Loucy (cell line): ENCODE measurements around the gene EEFSEC.

Experiments used
- H2AFZ ChIP-seq: fragments of 200-600 bp; sonication (generic); 2 replicates; pipeline ENCODE4 v1.6.0; 2016; ENCODE audit warnings: antibody characterized with exemption, mild to moderate bottlenecking, low read length, moderate library complexity
- H3F3A ChIP-seq: fragments of 200-600 bp; 2 replicates; pipeline ENCODE4 v1.6.0; 2016; ENCODE audit warnings: antibody characterized with exemption, low read depth, mild to moderate bottlenecking
- H3K27me3 ChIP-seq: fragments of 200-600 bp; sonication (generic); 2 replicates; pipeline ENCODE4 v1.6.1; 2014; ENCODE audit warnings: low read length, mild to moderate bottlenecking; ENCODE audit not compliant: insufficient read depth, poor library complexity, severe bottlenecking
- H3K36me3 ChIP-seq: fragments of 200-600 bp; sonication (generic); 2 replicates; pipeline ENCODE4 v1.6.1; 2016; ENCODE audit warnings: low read length; ENCODE audit not compliant: insufficient read depth
- H3K4me1 ChIP-seq: fragments of 200-600 bp; sonication (generic); 2 replicates; pipeline ENCODE4 v1.5.1; 2014; ENCODE audit warnings: low read length, mild to moderate bottlenecking; ENCODE audit not compliant: insufficient read depth, poor library complexity, severe bottlenecking
- H3K4me2 ChIP-seq: fragments of 200-600 bp; sonication (generic); 2 replicates; pipeline ENCODE4 v1.6.0; 2014; ENCODE audit warnings: antibody characterized with exemption, low read length, low read depth, mild to moderate bottlenecking; ENCODE audit not compliant: poor library complexity, severe bottlenecking
- H3K4me3 ChIP-seq: fragments of 200-600 bp; sonication (generic); 2 replicates; pipeline ENCODE4 v1.5.1; 2014; ENCODE audit warnings: low read length, mild to moderate bottlenecking, mixed read lengths; ENCODE audit not compliant: poor library complexity, severe bottlenecking
- H3K79me2 ChIP-seq: fragments of 200-600 bp; sonication (generic); 2 replicates; pipeline ENCODE4 v1.6.1; 2014; ENCODE audit warnings: low read length; ENCODE audit not compliant: insufficient read depth
- H3K9ac ChIP-seq: fragments of 200-600 bp; sonication (generic); 2 replicates; pipeline ENCODE4 v1.6.0; 2014; ENCODE audit warnings: mild to moderate bottlenecking, low read depth, low read length, moderate library complexity; ENCODE audit not compliant: poor library complexity, severe bottlenecking
- H3K9me2 ChIP-seq: fragments of 200-600 bp; sonication (generic); replicated peaks from 2 replicates; pipeline ENCODE4 v1.6.1; 2016; ENCODE audit warnings: low read depth, low read length, mixed read lengths
- H3K9me3 ChIP-seq: fragments of 200-600 bp; sonication (generic); 2 replicates; pipeline ENCODE4 v1.6.1; 2014; ENCODE audit warnings: mild to moderate bottlenecking, antibody characterized with exemption, low read length, low read depth; ENCODE audit not compliant: insufficient read depth
- H4K20me1 ChIP-seq: fragments of 200-600 bp; sonication (generic); 2 replicates; pipeline ENCODE4 v1.6.0; 2014; ENCODE audit warnings: antibody characterized with exemption, low read length, mild to moderate bottlenecking; ENCODE audit not compliant: insufficient read depth, poor library complexity, severe bottlenecking
- CTCF ChIP-seq: fragments of 200-600 bp; sonication (generic); conservative IDR thresholded peaks from 2 replicates; pipeline ENCODE4 v1.5.1; 2014; ENCODE audit warnings: mild to moderate bottlenecking, antibody characterized with exemption, low read length
- EZH2phosphoT487 ChIP-seq: fragments of 200-600 bp; IDR thresholded peaks from 2 replicates; pipeline ENCODE4 v1.6.1; 2018; ENCODE audit warnings: antibody characterized with exemption, mild to moderate bottlenecking, moderate library complexity, borderline replicate concordance

EEFSEC gene

GRCh38 chr3:128257632-128258031, 104.4 kb downstream of the EEFSEC start:
- Histone ChIP-seq H3K4me1 (no peaks in the 10 kb centered on the region), H3K27me3 (no peaks in the 10 kb centered on the region), H3K4me3 (no peak overlapping the region), H3K36me3 (peaks cover 17% of the 10 kb centered on the region; the same call in 1 of the 2 replicates), H3K4me2 (no peak overlapping the region), H3K9me3 (peaks cover 13% of the 10 kb centered on the region), H4K20me1 (no peaks in the 10 kb centered on the region), H3K9ac (no peak overlapping the region), H3K79me2 (no peaks in the 10 kb centered on the region), H2AFZ (no peak overlapping the region), H3F3A (no peaks in the 10 kb centered on the region), H3K9me2 (no peaks in the 10 kb centered on the region)
- TF ChIP-seq EZH2phosphoT487 (no peak), CTCF (no peak)

- no peaks in the 10 kb centered on the region for H3K27me3 ChIP-seq
- H3K4me1 ChIP-seq, result no peaks in the 10 kb centered on the region
- H2AFZ ChIP-seq, result no peak overlapping the region
- peaks cover 42% of the 10 kb centered on the region; the same call in 1 of the 2 replicates for H3K36me3 ChIP-seq
- H3K9me2 ChIP-seq, result no peaks in the 10 kb centered on the region
- H3K79me2 ChIP-seq, result no peaks in the 10 kb centered on the region
- H3K9me3 ChIP-seq, result peaks cover 13% of the 10 kb centered on the region
- no peak for TF ChIP-seq EZH2phosphoT487
- no peak for TF ChIP-seq CTCF
- no peaks in the 10 kb centered on the region for H3F3A ChIP-seq
- H3K4me2 ChIP-seq, result no peak overlapping the region
- H4K20me1 ChIP-seq, result no peaks in the 10 kb centered on the region
- no peak overlapping the region for H3K4me3 ChIP-seq
- no peak overlapping the region for H3K9ac ChIP-seq
These were observed 107.0 kb downstream of the EEFSEC start for GRCh38 chr3:128260275-128260674.

DNA sequence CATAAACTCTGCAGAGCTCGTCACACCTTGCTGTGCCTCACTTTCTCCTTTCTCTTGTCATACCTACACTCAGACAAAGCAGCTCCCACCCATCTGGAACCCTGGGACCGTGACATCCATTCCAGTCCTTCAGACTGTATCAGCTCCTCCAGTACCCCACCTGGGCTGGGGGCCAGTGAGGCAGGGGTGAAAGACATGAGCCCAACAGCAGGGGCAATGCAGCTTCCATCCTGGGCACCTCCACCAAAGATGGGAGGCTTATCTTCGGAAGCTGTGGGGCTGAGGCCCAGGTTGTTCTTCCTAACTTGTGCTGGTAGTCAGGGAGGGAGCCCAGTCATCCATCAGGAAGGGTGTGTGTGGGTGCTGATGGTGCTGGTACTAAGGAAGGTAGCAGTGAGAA, 109.2 kb downstream of the EEFSEC start:
- Histone ChIP-seq H4K20me1 (no peaks in the 10 kb centered on the region), H3K36me3 (peaks cover 53% of the 10 kb centered on the region; the same call in 1 of the 2 replicates), H3F3A (no peaks in the 10 kb centered on the region), H3K4me2 (no peak overlapping the region), H2AFZ (no peak overlapping the region), H3K4me1 (no peaks in the 10 kb centered on the region), H3K4me3 (no peak overlapping the region), H3K9ac (no peak overlapping the region), H3K79me2 (no peaks in the 10 kb centered on the region), H3K27me3 (no peaks in the 10 kb centered on the region), H3K9me3 (peaks cover 13% of the 10 kb centered on the region), H3K9me2 (no peaks in the 10 kb centered on the region)
- TF ChIP-seq CTCF (no peak), EZH2phosphoT487 (no peak)
